ENCODE data around the gene RAB7B. TPM values are rescaled to one million over a fixed set of nuclear protein-coding genes. Genes with fewer than 3 reads are reported as not detected.

RAB7B gene
- total and polyA plus RNA-seq, 12 donors, result 0.17 to 3.5 (median 0.82) TPM

DNA sequence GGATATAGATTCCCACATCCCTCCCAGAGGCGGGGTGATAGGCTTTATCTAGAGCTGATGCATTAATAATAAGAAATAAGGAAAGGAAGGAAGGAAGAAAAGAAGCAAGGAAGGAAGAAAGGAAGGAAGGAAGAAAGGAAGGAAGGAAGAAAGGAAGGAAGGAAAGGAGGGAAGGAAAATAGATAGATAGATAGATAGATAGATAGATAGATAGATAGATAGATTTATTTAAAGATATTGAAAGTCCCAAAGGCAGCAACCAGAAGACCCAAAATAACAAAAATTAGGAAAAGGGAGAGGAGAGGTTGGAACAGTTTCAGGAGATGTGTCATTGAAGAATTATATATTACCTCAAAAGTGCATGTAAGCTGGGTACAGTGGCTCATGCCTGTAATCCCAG lies 47.7 kb downstream of the RAB7B start:
- no peaks in the 10 kb centered on the region for H3K4me1 ChIP-seq (replicated peaks in 1 of 2)
- 85 to 93% (median 90%) methylated on average over 1 of the region's 1 CpG for WGBS, 4 donors
- no peak overlapping the region for H3K27ac ChIP-seq
- no peak overlapping the region for H3K4me3 ChIP-seq
- no peak for DNase-seq
- TF ChIP-seq, protein P1, sequence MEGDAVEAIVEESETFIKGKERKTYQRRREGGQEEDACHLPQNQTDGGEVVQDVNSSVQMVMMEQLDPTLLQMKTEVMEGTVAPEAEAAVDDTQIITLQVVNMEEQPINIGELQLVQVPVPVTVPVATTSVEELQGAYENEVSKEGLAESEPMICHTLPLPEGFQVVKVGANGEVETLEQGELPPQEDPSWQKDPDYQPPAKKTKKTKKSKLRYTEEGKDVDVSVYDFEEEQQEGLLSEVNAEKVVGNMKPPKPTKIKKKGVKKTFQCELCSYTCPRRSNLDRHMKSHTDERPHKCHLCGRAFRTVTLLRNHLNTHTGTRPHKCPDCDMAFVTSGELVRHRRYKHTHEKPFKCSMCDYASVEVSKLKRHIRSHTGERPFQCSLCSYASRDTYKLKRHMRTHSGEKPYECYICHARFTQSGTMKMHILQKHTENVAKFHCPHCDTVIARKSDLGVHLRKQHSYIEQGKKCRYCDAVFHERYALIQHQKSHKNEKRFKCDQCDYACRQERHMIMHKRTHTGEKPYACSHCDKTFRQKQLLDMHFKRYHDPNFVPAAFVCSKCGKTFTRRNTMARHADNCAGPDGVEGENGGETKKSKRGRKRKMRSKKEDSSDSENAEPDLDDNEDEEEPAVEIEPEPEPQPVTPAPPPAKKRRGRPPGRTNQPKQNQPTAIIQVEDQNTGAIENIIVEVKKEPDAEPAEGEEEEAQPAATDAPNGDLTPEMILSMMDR (IDR thresholded peaks at IDR 0.05), result no peak
- no peak for TF ChIP-seq POLR2A (IDR thresholded peaks at IDR 0.05)
- peaks cover 4% of the 10 kb centered on the region for H3K27me3 ChIP-seq
- intact Hi-C loops (cut with DNase I), result no loop called here
- no peaks in the 10 kb centered on the region for H3K36me3 ChIP-seq (replicated peaks in 1 of 2)
- no peaks in the 10 kb centered on the region for H3K9me3 ChIP-seq (replicated peaks in 1 of 3)

DNA sequence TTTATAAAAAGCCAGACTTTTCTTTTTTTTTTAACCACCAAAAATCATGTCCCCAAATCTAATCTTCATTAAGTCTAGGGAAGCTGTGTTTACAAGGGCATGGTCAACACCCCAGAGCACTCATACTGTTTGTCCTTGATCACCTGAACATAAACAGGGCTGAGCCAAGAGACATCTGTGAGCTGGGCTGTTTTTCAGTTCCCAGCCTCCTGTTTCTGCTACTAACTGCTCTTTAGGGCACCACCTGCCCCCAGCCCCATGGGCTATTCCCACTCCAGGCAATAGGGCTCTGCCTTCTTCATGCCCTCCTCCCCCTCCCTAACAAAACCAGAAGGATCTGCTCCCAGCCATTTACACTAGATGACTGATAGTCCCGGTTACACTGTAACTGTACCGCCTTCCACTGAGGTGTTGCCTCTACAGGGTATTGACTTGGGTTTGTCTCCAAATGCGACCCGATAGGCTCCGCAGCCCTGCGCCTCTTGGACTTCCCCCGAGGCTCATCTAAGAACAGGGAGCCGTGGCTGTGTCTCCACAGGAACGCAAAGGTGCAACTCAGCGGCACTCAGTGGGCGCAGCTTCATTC lies 48.3 kb downstream of the RAB7B start:
- no peak overlapping the region for H3K27ac ChIP-seq
- no peaks in the 10 kb centered on the region for H3K4me1 ChIP-seq (replicated peaks in 1 of 2)
- intact Hi-C loops (cut with DNase I), result no loop called here
- WGBS, 4 donors, result 76 to 87% (median 85%) methylated on average over 11 of the region's 11 CpGs
- DNase-seq, result no peak
- no peaks in the 10 kb centered on the region for H3K36me3 ChIP-seq (replicated peaks in 1 of 2)
- H3K27me3 ChIP-seq, result peaks cover 4% of the 10 kb centered on the region
- no peak overlapping the region for H3K4me3 ChIP-seq
- TF ChIP-seq, protein P1 (IDR thresholded peaks at IDR 0.05), result no peak
- no peaks in the 10 kb centered on the region for H3K9me3 ChIP-seq (replicated peaks in 1 of 3)

DNA sequence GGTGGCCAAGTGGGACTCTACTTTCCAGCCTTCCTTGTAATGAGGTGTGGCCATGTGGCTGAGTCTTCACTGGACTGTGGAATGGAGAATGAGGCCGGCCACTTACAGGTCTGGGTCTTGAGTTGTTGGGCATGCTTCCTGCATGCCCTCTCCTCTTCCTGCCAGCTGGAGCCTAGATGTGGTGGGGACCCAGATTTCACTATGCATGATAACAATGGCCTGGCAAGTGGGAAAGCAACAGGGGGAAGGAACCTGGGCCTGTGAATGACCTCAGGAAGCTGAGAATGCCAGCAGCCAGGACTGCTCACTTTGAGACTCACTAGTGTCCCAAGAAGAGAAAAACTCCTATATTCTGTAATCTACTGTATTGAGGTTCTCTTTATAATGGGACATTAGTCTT lies 51.4 kb downstream of the RAB7B start:
- no peak for TF ChIP-seq POLR2A (IDR thresholded peaks at IDR 0.05)
- TF ChIP-seq, protein P1 (IDR thresholded peaks at IDR 0.05), result no peak
- no peaks in the 10 kb centered on the region for H3K4me1 ChIP-seq (replicated peaks in 1 of 2)
- no peak overlapping the region for H3K27ac ChIP-seq
- H3K9me3 ChIP-seq (replicated peaks in 1 of 3), result no peaks in the 10 kb centered on the region
- H3K4me3 ChIP-seq, result no peak overlapping the region
- DNase-seq, result no peak
- H3K27me3 ChIP-seq, result no peaks in the 10 kb centered on the region
- intact Hi-C loops (cut with DNase I), result no loop called here
- no peaks in the 10 kb centered on the region for H3K36me3 ChIP-seq (replicated peaks in 1 of 2)
- WGBS, 4 donors, result 80 to 100% (median 86%) methylated on average over 1 of the region's 1 CpG; no CpG with 5 or more reads in 1 of the 4 donors

DNA sequence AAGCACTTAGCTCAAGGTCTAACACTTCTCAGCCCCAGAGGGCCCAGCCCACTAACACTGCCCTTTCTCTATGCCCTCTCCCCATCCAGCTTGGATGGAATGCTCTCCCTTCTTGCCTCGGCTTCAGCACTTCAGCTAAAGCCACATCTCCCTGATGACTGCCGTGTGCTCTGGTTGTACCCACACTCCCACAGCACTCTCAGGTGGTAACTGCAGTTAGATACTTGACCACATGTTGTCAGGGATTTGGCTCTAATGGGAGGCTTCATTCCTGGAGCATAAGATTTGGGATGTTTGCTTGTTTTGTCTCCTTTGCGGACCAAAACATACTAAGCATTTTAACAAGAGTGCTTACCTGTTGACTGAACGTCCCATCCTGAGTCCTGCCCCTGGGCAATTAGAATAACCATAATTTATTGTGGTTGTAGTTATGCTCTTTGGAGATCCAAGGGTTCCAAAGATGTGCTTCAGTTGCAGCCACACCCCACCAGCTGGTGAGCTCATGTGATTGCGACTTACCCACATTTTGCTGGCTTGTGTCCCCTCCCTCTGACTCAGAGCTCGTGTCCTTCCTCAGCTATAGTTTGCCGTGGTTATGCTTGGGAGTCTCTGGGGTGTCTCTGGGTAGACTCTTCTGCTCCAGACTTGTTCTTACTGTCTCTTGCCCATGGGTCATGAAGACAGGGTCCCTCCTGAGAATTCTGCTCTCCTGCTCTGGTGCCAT lies 52.2 kb downstream of the RAB7B start:
- no peaks in the 10 kb centered on the region for H3K4me1 ChIP-seq (replicated peaks in 1 of 2)
- WGBS, 4 donors, result 76 to 82% (median 80%) methylated on average over 6 to 7 of the region's 7 CpGs
- no peaks in the 10 kb centered on the region for H3K9me3 ChIP-seq (replicated peaks in 1 of 3)
- H3K36me3 ChIP-seq (replicated peaks in 1 of 2), result no peaks in the 10 kb centered on the region
- no peak for TF ChIP-seq POLR2A (IDR thresholded peaks at IDR 0.05)
- TF ChIP-seq, protein P1 (IDR thresholded peaks at IDR 0.05), result no peak
- no peaks in the 10 kb centered on the region for H3K27me3 ChIP-seq
- peak in 2 of 7 donors; percentile 26 to 27 for DNase-seq
- no peak overlapping the region for H3K4me3 ChIP-seq
- intact Hi-C loops (cut with DNase I), result no loop called here
- H3K27ac ChIP-seq, result no peak overlapping the region
